Right ventricle myocardium inferior (tissue), 1 donor: ENCODE measurements around the gene LRRC72. TPM values are rescaled to one million over a fixed set of nuclear protein-coding genes. Genes with fewer than 3 reads are reported as not detected.
"Not testable (repeated sequence)": the region's sequence is repeated elsewhere in the genome, so short reads cannot be mapped to it uniquely, and the experiment has no call there.

Experiments used
- ATAC-seq: fragments of 200-7000 bp; cut with Tn5 transposase; one replicate; pipeline ENCODE4 v1.9.1; 2020; ENCODE audit warnings: mild to moderate bottlenecking, moderate library complexity
- DNase-seq: peaks from one replicate; pipeline ENCODE4 v3.0.0; 2021; ENCODE audit errors: missing footprints
- intact Hi-C: fragments of 100-400 bp; cut with DNase I; formaldehyde crosslinking; loops from one replicate; pipeline ENCODE4 v1.11.0; 2022
- long read RNA-seq: library from polyadenylated mRNA; unstranded; transcript quantifications from one replicate; pipeline ENCODE4 v2.0.0, GENCODE V29; 2021
- total RNA-seq: library from RNA; stranded (reverse); fragmentation: NEBNext Ultra II Directional; extraction: Animal tissue kit (Norgen Biotek cat#: 25700); gene quantifications from one replicate; pipeline ENCODE4 v1.2.1, GENCODE V29; 2021
- donor health status: DM: no; HTN: yes; CAD: no; lungs with severe emphysema.

The LRRC72 gene
- not detected for total RNA-seq
- long read RNA-seq: 0 reads

- intact Hi-C loops: no loop called here
- no peak for DNase-seq
- ATAC-seq: no peak
Measured at GRCh38 chr7:16526742-16527540, at the start of gene LRRC72. LRRC72 (plus strand) TSS chr7:16526825; CDS start chr7:16526953, 128 bp downstream.

DNA sequence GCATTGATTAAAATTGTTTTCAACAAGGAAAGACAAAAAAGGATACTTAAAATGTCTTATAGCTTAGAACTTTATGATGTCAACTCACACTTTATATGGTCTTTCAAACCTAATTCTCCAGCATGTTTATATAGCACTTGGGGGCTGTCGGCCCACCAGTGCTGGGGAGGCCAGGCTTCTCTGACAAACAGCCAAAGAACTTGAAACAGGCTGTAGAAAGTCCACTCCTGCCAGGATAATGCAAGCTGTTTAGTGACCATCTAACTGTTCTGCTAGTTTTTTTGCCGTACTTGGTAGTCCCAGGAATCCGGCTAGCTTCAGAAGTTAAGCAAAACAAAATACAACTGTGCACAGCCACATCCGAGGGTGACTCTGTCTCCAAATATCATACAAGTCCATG, 47.5 kb upstream of the LRRC72 start:
- ATAC-seq (no peak), DNase-seq (no peak)
- intact Hi-C loops: no loop called here

DNA sequence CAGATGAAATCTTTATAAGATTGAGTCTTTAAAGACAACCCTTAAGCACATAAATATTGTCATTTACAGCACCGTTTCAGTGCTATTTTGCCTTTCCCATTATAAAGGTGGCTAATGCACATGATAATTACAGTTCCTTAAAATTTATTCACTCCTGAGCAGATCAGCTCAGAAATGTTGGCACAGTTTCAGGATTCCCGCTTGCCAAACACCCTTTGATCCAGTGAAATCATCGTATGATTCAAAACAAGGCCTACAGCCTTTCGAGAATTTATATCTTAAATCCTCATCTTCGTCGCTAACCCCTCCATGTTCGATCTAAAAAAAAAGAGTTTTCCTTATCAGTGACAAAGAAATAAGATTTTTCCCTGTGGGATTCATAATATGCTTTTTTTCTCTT, 47.0 kb upstream of the LRRC72 start:
- intact Hi-C loops: no loop called here
- no peak for ATAC-seq
- no peak for DNase-seq

DNA sequence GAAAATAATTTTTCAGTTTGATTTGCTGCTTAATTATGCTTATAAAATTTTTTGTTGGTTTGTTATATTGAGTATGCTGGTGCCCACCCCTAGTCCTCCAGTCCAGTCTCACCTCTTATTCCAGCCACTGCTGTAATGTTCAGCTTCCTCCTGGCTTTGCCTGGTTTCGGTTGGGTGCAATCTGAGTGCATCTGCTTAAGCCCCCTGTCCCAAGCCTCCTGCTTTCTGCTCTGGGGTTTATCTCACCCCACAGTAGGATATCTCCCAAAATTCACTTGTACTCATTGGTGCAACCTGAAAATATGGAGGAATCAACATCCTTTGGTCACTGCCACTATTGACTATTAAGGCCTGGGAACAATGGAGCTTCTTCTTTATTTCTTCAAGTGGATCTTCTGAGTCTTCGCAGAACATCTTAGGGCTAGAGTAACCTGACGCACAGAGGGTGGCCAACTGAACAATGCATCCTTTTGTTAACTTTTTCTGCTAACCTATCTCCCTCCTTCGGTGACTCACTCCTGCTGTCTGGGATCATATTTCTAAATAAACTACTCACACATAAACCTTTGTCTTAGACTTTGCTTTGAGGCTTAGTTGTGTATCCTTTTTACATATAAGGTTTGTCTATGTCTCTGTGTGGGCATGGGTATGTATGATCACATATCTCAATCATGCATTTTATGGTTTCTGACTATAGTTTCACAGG, 42.0 kb upstream of the LRRC72 start:
- ATAC-seq (no peak), DNase-seq (no peak)
- intact Hi-C loops: no loop called here

DNA sequence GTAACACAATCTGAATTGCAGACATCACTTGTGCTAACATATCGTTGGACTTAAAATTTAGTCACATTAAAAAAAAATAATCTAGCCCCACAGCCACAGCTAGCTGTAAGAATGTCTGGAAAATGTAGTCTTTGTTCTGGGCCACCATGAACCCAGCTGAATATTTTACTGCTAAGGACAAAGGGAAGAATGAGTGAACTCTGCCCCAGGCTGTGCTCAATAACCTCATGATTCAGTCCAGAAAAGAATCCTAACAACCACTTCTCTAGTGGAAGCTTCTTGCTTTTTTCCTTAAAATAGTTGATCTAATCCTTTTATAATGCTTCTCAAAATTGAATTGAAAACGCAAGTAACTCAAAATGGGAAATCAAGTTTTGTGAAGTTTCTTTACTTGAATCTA, 35.5 kb upstream of the LRRC72 start:
- DNase-seq (no peak), ATAC-seq (no peak)
- intact Hi-C loops: no loop called here

- intact Hi-C loops: no loop called here
- DNase-seq: no peak
- no peak for ATAC-seq
Measured at GRCh38 chr7:16492513-16493062, 34.0 kb upstream of the LRRC72 start.

GRCh38 chr7:16493266-16493665, 33.4 kb upstream of the LRRC72 start:
- intact Hi-C loops: no loop called here
- DNase-seq: no peak
- ATAC-seq: no peak

GRCh38 chr7:16494551-16494950, 32.1 kb upstream of the LRRC72 start:
- DNase-seq (no peak), ATAC-seq (no peak)
- intact Hi-C loops: no loop called here

- ATAC-seq: no peak
- no peak for DNase-seq
- intact Hi-C loops: no loop called here
Measured at GRCh38 chr7:16494955-16495719, 31.5 kb upstream of the LRRC72 start.

DNA sequence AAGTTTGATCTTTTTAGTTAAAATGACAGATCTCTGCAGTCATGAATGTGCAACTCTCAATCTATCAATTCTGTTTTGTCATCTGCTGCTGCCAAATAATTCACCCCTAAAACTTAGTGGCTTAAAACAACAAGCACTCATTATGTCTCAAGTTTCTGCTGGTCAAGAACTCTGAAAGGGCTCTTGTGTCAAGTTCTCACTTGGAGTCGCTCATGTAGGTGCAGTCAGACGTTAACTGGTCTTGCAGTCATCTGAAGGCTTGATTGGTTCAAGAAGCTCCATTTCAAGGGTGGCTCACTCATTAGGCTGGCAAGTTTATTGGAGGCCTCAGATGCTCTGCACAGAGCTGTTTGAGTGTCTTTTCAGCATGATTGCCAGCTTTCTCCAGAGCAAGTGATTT, 28.5 kb upstream of the LRRC72 start:
- ATAC-seq (no peak), DNase-seq (no peak)
- intact Hi-C loops: no loop called here

- intact Hi-C loops: no loop called here
- no peak for DNase-seq
- ATAC-seq: no peak
Measured at GRCh38 chr7:16502303-16502702, 24.3 kb upstream of the LRRC72 start.

DNA sequence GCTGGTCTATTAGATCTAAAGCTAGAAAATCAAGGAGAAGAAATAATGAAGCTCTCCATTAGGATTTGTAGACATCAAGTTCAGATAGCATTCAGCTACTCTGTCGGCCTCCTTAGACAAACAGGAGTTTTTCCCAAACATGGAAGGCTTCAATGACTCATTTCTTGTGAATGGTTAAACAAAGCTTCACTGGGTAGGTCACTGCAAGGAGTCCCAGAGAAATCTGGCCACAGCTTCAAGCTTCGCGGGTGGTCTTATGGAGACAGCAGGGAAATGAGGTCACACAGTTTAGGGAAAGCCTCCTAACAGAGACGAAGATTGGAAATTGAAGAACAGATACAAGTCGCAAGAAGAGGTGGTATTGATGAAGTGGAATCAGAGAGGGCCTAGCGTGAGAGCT, 22.6 kb upstream of the LRRC72 start:
- intact Hi-C loops: no loop called here
- DNase-seq (no peak), ATAC-seq (no peak)

GRCh38 chr7:16506422-16506821, 20.2 kb upstream of the LRRC72 start:
- intact Hi-C loops, DNase-seq, ATAC-seq: not testable (repeated sequence)

GRCh38 chr7:16509829-16510228, 16.8 kb upstream of the LRRC72 start:
- no peak for DNase-seq
- intact Hi-C loops: no loop called here
- ATAC-seq: no peak

GRCh38 chr7:16511314-16511713, 15.3 kb upstream of the LRRC72 start:
- DNase-seq: no peak
- no peak for ATAC-seq
- intact Hi-C loops: no loop called here

DNA sequence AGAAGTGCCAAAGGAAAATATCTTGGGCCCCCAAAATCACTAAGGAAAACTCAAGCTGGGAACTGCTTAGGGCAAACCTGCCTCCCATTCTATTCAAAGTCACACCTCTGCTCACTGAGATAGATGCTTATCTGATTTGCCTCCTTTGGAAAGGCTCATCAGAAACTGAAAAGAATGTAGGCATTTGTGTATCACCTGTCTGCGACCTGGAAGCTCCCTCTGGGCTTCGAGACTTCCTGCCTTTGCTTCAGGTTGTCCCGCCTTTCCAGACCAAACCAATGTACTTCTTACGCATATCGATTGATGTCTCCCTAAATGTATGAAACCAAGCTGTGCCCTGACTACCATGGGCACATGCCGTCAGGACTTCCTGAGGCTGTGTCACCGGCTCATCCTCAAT, 14.5 kb upstream of the LRRC72 start:
- DNase-seq (no peak), ATAC-seq (no peak)
- intact Hi-C loops: no loop called here

GRCh38 chr7:16514271-16514670, 12.4 kb upstream of the LRRC72 start:
- intact Hi-C loops: no loop called here
- ATAC-seq: no peak
- DNase-seq: no peak

- intact Hi-C loops: no loop called here
- DNase-seq (no peak), ATAC-seq (no peak)
Measured at GRCh38 chr7:16514729-16515128, 11.9 kb upstream of the LRRC72 start.
